NCI-H446 (cell line): Measurements from ENCODE around the gene CCDC69.

Source experiments
- DNase-seq, 2 experiments: peaks; one replicate each; lab custom pipeline; 2025; lab: John Stamatoyannopoulos, UW

CCDC69 gene

DNA sequence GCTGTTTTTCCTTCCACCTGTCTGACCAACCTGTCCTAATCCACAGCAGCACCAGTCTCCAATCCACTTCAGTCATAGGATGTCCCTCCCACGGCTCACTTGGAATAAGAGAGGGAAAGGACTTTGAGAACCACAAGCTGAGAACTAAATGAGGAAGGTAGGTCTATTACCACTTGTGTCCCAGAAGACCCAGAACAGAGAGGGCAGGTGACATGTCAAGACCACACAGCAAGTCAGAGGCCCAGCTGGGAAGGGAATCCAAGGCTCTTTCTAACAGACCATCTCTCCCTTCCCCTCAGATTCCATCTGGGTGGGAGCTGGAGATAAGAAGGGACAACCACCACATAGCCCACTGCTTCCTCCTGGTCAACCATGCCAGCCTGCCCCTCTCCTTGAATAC lies 81.0 kb downstream of the CCDC69 start:
- DNase-seq, result no peak

DNA sequence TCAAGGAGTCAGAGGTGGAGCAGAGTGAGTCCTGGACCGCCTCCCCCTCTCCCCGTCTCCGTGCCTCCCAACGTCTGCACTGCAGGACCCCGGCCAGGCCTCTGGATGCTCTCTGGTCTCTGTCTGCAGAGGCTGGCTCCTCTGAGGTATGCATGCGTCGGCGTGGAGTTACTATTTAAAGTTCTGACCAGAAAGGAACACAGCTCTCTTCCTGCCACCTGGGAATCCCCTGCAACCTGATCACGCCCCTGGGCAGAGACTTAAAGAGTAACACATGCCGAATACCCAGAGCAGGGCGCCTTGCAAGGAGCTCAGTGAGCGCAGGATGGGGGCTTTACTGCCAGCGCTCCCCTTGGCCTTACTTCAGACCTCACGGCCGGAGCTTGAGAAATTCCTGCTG lies 82.4 kb downstream of the CCDC69 start:
- no peak for DNase-seq

DNA sequence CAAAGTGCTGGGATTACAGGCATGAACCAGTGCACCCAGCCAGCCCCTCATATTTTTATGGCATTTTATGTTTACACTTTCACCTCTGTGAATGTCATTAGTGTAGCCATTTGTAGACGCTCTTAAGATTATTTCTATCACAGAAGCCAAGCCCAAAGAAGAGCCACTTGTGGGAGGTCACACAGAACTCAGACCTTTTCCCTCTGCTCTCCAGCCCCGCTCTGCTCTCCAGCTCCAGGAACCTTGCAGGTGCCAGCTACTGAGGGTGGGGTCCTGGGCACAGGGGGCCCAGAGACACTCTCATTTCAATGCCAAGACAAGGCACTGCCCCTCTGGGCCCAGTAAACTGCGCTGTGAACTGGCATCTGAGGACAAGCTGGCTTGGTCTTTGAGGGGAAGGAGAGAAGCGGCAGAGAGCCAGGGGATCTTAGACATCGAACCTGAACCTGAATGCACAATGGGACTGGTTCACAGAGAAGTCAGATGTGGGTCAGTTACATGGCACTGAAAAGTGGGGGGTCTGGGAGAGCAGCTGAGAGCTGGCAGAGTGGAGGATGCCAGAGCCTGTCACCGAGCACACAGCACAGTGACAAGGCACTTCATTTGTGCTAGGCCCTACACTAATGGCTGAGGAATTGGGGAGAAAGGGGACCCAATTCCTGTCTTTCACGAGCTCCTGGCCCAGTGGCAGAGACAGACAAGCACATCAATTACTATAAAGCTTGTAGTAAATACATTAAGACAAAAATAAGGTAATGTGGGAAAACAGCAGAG lies 83.0 kb downstream of the CCDC69 start:
- DNase-seq, result no peak

DNA sequence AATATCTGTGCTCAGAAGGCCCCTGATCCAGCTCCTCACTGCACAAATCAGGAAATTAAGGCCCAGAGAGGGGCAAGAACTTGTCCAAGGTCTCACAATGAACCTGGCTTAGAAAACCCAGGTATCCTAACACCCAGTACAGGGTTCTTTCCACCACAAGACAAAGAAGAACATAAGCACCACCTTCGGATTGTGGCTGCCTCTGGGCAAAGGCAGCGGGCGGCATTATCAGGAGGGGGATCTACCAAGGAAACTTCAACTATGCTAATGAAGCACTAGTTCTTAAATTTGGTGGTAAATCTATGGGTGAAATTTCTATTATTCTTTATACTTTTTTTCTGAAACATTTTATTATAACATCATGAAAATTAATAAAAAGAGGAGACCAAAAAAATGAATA lies 84.2 kb downstream of the CCDC69 start:
- DNase-seq, result no peak

DNA sequence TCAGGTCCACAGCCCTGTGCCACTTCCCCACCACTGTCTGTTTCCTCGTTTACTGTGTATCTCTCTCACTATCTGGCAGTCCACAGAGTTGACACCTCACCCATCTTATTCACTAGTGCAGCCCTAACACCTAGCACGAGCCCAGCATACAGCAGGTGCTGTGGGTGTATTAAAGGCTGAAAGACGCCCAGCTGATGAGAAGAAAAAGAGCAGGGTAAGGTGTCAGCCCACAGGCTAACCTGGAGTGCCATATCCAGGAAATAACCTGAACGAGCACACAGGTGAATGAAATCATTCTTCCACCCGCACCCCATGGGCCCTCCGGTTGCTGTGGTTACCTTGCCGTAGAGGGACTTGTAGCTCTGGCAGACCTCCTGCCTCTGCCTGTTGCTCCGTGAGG lies 84.9 kb downstream of the CCDC69 start:
- no peak for DNase-seq

DNA sequence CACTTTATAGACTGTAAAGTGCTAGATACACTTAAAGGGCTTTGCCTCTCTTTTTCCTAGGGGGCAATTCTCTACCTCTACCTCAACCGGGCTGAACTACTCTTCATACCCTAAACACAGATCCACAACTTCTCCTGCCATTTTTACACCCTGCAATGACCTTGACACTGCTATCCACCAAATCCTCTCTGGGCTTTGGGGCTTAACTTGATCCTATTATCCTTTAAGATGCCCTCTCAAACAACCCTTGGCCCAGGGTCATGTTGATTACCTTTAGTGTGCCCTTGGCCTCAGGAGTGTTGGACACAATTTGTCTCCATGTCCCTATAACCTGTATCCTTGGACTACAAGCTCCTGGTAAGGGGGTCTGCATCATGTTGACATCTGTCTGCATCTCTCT lies 85.8 kb downstream of the CCDC69 start:
- DNase-seq, result no peak

DNA sequence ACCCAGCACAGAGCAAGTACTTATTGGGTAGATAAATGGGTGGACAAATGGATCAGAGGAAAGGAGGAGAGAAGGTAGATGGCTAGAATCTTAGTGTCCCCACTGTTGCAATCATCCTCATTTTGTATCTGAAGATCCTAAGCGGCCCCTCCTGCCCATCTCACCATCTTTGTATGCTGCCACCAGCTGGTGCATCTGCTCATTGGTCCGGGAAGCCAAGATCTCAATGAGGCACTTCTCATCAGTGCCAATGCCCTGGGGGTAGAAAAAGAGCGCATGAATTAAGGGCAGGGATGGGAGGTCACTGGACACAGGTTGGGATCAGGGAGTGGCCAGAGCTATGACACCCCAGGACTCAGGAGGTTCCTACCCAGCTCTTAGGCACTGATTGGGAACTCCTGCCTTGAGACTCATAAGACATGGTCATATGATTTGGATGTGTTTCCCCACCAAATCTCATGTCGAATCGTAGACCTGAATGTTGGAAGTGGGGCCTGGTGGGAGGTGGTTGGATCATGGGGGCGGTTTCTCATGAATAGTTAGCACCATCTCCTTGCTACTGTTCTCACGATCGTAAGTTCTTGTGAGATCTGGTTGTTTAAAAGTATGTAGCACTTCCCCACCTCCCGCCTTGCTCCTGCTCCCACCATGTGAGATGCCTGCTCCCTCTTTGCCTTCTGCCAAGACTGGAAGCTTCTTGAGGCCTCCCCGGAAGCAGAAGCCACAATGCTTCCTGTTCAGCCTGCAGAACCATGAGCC lies 86.6 kb downstream of the CCDC69 start:
- no peak for DNase-seq

DNA sequence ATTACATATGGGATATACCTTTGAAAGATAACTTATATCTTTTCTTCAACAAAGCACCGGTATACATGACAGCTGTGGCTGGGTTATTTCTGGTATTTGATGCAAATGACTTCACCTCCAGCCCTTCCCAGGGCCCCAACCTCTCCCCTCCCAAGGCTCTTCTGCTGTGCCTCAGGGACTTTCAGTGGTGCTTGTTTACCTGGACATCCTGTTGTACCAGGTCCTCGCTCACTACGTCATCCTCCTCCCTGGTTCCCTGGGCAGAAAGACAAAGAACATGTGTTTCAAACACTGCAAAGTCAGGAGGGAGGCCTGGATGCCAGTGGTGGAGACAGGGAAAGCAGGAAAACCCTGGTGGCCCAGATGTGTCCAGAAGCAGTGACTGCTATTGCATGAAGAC lies 89.7 kb downstream of the CCDC69 start:
- no peak for DNase-seq

DNA sequence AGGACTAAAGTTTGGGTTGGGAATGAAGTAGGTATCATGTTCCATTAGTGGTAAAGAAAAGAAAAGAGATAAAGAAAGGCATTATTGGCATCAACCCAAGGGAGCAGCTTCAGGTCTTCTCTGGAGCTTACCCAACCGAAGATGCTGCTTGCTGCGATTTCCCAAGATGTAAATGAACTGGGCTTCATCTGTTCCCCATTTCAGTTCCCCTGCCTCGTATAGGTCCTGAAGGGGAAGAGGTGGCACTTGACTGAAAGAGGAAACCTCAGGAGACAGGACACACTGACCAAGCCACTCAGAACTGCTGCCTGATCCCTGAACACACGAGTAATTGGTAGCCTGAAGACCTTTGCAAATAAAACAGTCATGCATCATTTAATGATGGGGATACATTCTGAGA lies 90.9 kb downstream of the CCDC69 start:
- no peak for DNase-seq
